Suprapubic skin (tissue), 3 donors: ENCODE results near the gene BPNT1.

ENCODE experiments used
- EP300 ChIP-seq: sonication (generic); formaldehyde crosslinking; IDR thresholded peaks from one replicate; pipeline ENCODE4 v1.6.1; 2017; ENCODE audit warnings: antibody characterized with exemption
- POLR2A ChIP-seq, 2 donors: fragments of 450-650 bp; IDR thresholded peaks; one replicate each; pipeline ENCODE4 v1.6.1; 2017; ENCODE audit warnings: antibody characterized with exemption in 2 of 2, mild to moderate bottlenecking in 2 of 2, moderate library complexity in 2 of 2
- TF ChIP-seq, protein P1 (sequence below), 2 donors: fragments of 200-600 bp in 1 of 2; fragments of 450-650 bp in 1 of 2; sonication (generic) in 1 of 2; IDR thresholded peaks; one replicate each; pipeline ENCODE4 v1.5.1; 2016 to 2019; ENCODE audit warnings: antibody characterized with exemption in 2 of 2, mild to moderate bottlenecking in 1 of 2, moderate library complexity in 1 of 2

DNA sequence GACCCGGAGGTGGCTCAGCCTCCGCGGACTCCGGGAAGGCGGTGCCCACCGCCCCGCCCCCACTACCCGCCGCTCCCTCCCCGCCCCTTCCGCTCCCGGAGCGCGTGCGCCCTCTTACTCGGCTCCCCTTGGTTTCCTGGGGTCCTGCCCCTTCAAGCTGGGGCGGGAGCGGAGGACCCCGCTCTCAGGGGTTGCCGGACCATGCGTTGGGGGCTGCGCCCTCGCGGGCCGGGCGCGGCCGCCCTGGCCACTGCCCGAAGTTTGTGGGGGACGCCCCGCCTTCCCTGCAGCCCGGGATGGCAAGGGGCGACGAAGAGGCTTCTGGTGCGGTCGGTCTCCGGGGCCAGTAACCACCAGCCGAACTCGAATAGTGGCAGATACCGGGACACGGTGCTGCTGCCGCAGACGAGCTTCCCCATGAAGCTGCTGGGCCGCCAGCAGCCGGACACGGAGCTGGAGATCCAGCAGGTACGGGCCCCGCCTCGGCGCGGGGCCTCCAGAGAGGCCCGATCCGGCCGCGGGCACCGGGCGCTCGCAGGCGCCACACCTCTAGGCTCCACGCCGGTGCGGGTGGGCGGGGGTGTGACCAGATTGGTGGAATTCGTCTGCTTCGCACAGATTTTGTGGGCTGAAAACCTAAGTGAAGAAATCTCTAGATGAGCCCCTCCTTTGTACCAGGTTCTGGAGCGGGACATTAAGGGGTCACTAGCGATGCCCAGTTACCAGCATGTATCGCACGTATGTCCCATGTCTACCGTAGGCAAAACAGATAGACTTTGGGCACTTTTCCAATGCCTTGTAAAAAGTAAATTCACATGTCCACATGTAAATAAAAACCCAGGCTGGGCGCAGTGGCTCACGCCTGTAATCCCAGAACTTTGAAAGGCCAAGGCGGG, 4.7 kb upstream of the BPNT1 start, which contains the start of gene IARS2:
- TF ChIP-seq EP300 (no peak), POLR2A (IDR thresholded peaks at IDR 0.05) (no peak)
- TF ChIP-seq, protein P1, sequence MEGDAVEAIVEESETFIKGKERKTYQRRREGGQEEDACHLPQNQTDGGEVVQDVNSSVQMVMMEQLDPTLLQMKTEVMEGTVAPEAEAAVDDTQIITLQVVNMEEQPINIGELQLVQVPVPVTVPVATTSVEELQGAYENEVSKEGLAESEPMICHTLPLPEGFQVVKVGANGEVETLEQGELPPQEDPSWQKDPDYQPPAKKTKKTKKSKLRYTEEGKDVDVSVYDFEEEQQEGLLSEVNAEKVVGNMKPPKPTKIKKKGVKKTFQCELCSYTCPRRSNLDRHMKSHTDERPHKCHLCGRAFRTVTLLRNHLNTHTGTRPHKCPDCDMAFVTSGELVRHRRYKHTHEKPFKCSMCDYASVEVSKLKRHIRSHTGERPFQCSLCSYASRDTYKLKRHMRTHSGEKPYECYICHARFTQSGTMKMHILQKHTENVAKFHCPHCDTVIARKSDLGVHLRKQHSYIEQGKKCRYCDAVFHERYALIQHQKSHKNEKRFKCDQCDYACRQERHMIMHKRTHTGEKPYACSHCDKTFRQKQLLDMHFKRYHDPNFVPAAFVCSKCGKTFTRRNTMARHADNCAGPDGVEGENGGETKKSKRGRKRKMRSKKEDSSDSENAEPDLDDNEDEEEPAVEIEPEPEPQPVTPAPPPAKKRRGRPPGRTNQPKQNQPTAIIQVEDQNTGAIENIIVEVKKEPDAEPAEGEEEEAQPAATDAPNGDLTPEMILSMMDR (IDR thresholded peaks at IDR 0.05) = no peak
